ENCODE measurements around the gene EFHB.
"Not testable (repeated sequence)": the region's sequence is repeated elsewhere in the genome, so short reads cannot be mapped to it uniquely, and the experiment has no call there.

EFHB gene

GRCh38 chr3:19931180-19931692 is 2.8 kb downstream of the EFHB start:
- DNase-seq (ENCODE audit: low spot score): no peak

- no peak for DNase-seq (ENCODE audit: low spot score)
Measured at GRCh38 chr3:19920401-19921080, 13.5 kb downstream of the EFHB start.

- DNase-seq (ENCODE audit: low spot score): no peak
Measured at GRCh38 chr3:19917167-19917566, 16.9 kb downstream of the EFHB start.

- DNase-seq (ENCODE audit: low spot score): no peak
Measured at GRCh38 chr3:19911452-19911851, 22.6 kb downstream of the EFHB start.

GRCh38 chr3:19907523-19907922 is 26.5 kb downstream of the EFHB start:
- no peak for DNase-seq (ENCODE audit: low spot score)

- DNase-seq (ENCODE audit: low spot score): no peak
Measured at GRCh38 chr3:19903649-19904048, 30.4 kb downstream of the EFHB start.

GRCh38 chr3:19901918-19902317 is 32.1 kb downstream of the EFHB start:
- no peak for DNase-seq (ENCODE audit: low spot score)

- DNase-seq (ENCODE audit: low spot score): no peak
Measured at GRCh38 chr3:19901337-19901736, 32.7 kb downstream of the EFHB start.

GRCh38 chr3:19899833-19900232 is 34.2 kb downstream of the EFHB start:
- not testable (repeated sequence) for DNase-seq (ENCODE audit: low spot score)

GRCh38 chr3:19899264-19899663 is 34.8 kb downstream of the EFHB start:
- no peak for DNase-seq (ENCODE audit: low spot score)

- peak; percentile 11 for DNase-seq (ENCODE audit: low spot score)
Measured at GRCh38 chr3:19898721-19899120, 35.3 kb downstream of the EFHB start.

- DNase-seq (ENCODE audit: low spot score): no peak
Measured at GRCh38 chr3:19891740-19892139, 42.3 kb downstream of the EFHB start.

- DNase-seq (ENCODE audit: low spot score): no peak
Measured at GRCh38 chr3:19888428-19889152, 45.4 kb downstream of the EFHB start.

GRCh38 chr3:19887122-19887521 is 46.9 kb downstream of the EFHB start:
- DNase-seq (ENCODE audit: low spot score): not testable (repeated sequence)

GRCh38 chr3:19886404-19886803 is 47.6 kb downstream of the EFHB start:
- no peak for DNase-seq (ENCODE audit: low spot score)

- peak; percentile 60 for DNase-seq (ENCODE audit: low spot score)
Measured at GRCh38 chr3:19885468-19885867, 48.5 kb downstream of the EFHB start.

GRCh38 chr3:19881852-19882251 is 52.2 kb downstream of the EFHB start:
- no peak for DNase-seq (ENCODE audit: low spot score)

- DNase-seq (ENCODE audit: low spot score): no peak
Measured at GRCh38 chr3:19881036-19881435, 53.0 kb downstream of the EFHB start.

- DNase-seq (ENCODE audit: low spot score): no peak
Measured at GRCh38 chr3:19877656-19878055, 56.4 kb downstream of the EFHB start.

- DNase-seq (ENCODE audit: low spot score): peak; percentile 68
Measured at GRCh38 chr3:19866751-19867347, 67.2 kb downstream of the EFHB start.

GRCh38 chr3:19855318-19855717 is 78.7 kb downstream of the EFHB start:
- not testable (repeated sequence) for DNase-seq (ENCODE audit: low spot score)

- DNase-seq (ENCODE audit: low spot score): not testable (repeated sequence)
Measured at GRCh38 chr3:19846609-19847008, 87.4 kb downstream of the EFHB start.

Measured in GM03348 (cell line).